ENCODE measurements around the gene IGFN1. TPM values are rescaled to one million over a fixed set of nuclear protein-coding genes. Genes with fewer than 3 reads are reported as not detected.

Gene IGFN1
- total RNA-seq, 1 experiment from 2014 or later: not detected

- Histone ChIP-seq H4K5ac (ENCODE audit: insufficient read length, low read depth, low read length) (no peak overlapping the region), H3K4me1 (ENCODE audit: insufficient read depth, low read length) (no peaks in the 10 kb centered on the region), H3T11ph (ENCODE audit: low read length) (no peak overlapping the region), H4K91ac (ENCODE audit: insufficient read length, low read depth, low read length) (no peak overlapping the region), H3K23me2 (ENCODE audit: insufficient read length, low read depth, low read length, poor library complexity, severe bottlenecking) (no peaks in the 10 kb centered on the region), H3K4ac (ENCODE audit: low read depth, low read length) (no peak overlapping the region), H4K20me1 (ENCODE audit: control insufficient read depth, insufficient read depth, insufficient read length) (no peaks in the 10 kb centered on the region), H3K4me2 (ENCODE audit: insufficient read depth, insufficient read length, low read length) (no peak overlapping the region), H2BK120ac (ENCODE audit: low read depth, low read length, poor library complexity, severe bottlenecking) (no peak overlapping the region), H2BK20ac (ENCODE audit: low read depth, low read length, poor library complexity, severe bottlenecking) (no peak overlapping the region), H3K9me3 (ENCODE audit: control insufficient read depth, low read depth, low read length) (no peaks in the 10 kb centered on the region), H3K79me2 (ENCODE audit: insufficient read depth, low read length) (no peaks in the 10 kb centered on the region), H2BK5ac (ENCODE audit: insufficient read length, low read length) (no peak overlapping the region), H3K79me1 (ENCODE audit: insufficient read depth, low read depth, low read length, poor library complexity, severe bottlenecking) (no peaks in the 10 kb centered on the region), H3K14ac (ENCODE audit: insufficient read depth, low read length) (no peak overlapping the region), H3K18ac (ENCODE audit: insufficient read length, low read depth, low read length) (no peak overlapping the region), H2BK15ac (ENCODE audit: low read depth, low read length) (no peak overlapping the region), H2BK12ac (ENCODE audit: insufficient read length, low read depth, low read length) (no peak overlapping the region), H3K56ac (ENCODE audit: insufficient read length, low read depth, low read length) (no peak overlapping the region), H3K27ac (ENCODE audit: insufficient read length, low read depth, low read length) (no peak overlapping the region), H3K9ac (ENCODE audit: extremely low read depth, insufficient read length, low read length) (no peak overlapping the region), H3K27me3 (ENCODE audit: insufficient read depth, low read length) (no peaks in the 10 kb centered on the region), H2AFZ (ENCODE audit: low read length) (no peak overlapping the region), H4K8ac (replicated peaks; ENCODE audit: insufficient read length, low read depth, low read length) (no peak overlapping the region), H2AK5ac (ENCODE audit: insufficient read length, low read length) (no peak overlapping the region), H3K23ac (ENCODE audit: insufficient read length, low read depth, low read length) (no peak overlapping the region)
- Mint-ChIP-seq H3K27ac (no peak overlapping the region; a peak in 1 of 7 replicates), H3K4me3 (no peak overlapping the region), H3K4me1 (peaks cover 21 to 23% of the 10 kb centered on the region in 2 experiments), H3K9me3 (peaks cover 11 to 13% of the 10 kb centered on the region in 2 experiments), H3K27me3 (ENCODE audit: low read depth) (peaks cover 34% of the 10 kb centered on the region), H3K36me3 (ENCODE audit: insufficient read depth in 1 of 3, low read depth in 3 of 3) (peaks cover 0 to 11% (median 6%) of the 10 kb centered on the region in 3 experiments; a peak in 6 of 7 replicates)
- DNase-seq: no peak
- no CpG with 5 or more reads among the region's 3 CpGs for WGBS (ENCODE audit: extremely low coverage, insufficient read length, low lambda C conversion rate)
- TF ChIP-seq CTCF (conservative IDR thresholded peaks at IDR 0.05): no peak
These were observed 11.9 kb upstream of the IGFN1 start for GRCh38 chr1:201178718-201179117.
